Measurements from ENCODE around the gene CNP.

Gene CNP

GRCh38 chr17:41942626-41943373 is 23.8 kb upstream of the CNP start:
- no peak for DNase-seq (ENCODE audit: low spot score)

- no peak for DNase-seq (ENCODE audit: low spot score)
Measured at GRCh38 chr17:41943492-41943891, 23.1 kb upstream of the CNP start.

GRCh38 chr17:41944943-41945342 is 21.7 kb upstream of the CNP start:
- DNase-seq (ENCODE audit: low spot score): no peak

DNA sequence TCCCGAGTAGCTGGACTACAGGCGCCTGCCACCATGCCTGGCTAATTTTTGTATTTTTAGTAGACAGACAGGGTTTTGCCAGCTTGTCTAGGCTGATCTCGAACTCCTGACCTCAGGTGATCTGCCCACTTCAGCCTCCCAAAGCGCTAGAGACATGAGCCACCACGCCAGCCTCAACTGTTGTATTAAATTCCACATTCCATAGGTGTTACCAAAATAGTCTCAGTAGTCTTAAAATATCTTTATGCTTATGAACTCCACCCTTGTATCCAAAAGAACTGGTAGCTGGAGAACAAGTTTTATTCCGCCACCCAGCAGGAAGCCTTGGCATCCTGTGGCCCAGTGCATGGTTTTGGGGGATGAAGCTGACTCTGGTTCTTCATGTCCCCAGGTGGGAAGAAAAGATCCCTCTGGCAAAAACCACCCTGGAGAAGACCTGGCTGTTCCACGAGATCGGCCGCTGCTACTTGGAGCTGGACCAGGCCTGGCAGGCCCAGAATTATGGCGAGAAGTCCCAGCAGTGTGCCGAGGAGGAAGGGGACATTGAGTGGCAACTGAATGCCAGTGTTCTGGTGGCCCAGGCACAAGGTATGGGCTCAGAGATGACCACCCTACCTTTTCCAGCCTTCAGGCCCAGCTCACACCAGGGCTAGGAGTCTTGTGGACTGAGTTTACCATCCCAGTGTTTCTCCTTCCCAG is 17.7 kb upstream of the CNP start:
- DNase-seq (ENCODE audit: low spot score): no peak

DNA sequence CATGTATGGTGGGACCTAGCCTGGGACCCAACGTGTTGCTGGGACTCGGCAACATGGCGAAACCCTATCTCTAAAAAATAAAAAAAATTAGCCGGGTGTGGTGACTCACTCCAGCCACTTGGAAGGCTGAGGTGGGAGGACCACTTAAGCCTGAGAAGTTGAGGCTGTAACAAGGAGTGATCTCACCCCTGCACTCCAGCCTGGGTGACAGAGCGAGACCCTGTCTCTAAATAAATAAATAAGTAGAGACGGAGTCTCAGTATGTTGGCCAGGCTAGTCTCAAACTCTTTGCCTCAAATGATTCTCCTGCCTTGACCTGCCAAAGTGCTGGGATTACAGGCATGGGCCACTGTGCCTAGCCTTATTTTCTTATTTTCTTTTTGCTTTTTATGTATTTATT is 10.1 kb upstream of the CNP start:
- no peak for DNase-seq (ENCODE audit: low spot score)

DNA sequence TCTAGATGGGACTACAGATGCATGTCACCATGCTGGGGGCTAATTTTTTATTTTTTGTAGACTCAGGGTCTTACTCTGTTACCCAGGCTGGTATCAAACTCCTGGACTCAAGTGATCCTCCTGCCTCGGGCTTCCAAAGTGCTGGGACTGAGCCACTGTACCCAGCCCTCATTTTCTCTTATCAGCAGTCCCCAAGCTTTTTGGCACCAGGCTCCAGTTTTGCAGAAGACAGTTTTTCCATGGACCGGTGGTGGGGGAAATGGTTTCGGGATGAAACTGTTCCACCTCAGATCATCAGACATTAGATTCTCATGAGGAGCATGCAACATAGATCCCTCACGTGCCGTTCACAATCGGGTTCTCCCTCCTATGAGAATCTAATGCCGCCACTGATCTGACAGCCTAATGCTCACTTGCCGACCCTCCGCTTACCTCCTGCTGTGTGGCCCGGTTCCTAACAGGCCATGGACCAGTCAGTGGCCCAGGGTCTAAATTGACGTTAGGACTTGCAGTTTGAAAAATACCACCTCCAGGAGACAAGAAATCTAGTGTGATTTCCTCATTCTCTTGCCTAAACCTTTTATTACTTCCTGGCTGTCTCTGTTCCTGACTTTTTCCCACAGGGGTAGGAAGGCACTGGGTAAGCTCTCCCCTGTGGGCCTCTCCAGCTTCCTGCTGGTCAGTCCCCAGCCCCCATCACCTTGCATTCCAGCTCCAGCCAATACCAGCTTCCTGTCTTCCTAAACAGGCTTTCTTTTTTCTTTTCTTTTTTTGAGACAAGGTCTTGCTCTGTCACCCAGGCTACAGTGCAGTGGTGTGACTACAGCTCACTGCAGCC is 9.3 kb upstream of the CNP start:
- peak; percentile 79 for DNase-seq (ENCODE audit: low spot score)

- no peak for DNase-seq (ENCODE audit: low spot score)
Measured at GRCh38 chr17:41957869-41958439, 8.6 kb upstream of the CNP start.

GRCh38 chr17:41959030-41959335 is 7.6 kb upstream of the CNP start:
- DNase-seq (ENCODE audit: low spot score): peak; percentile 70

GRCh38 chr17:41959336-41960095 is 7.1 kb upstream of the CNP start:
- DNase-seq (ENCODE audit: low spot score): peak; percentile 70

- no peak for DNase-seq (ENCODE audit: low spot score)
Measured at GRCh38 chr17:41962111-41962510, 4.5 kb upstream of the CNP start.

GRCh38 chr17:41962768-41963434 is 3.7 kb upstream of the CNP start:
- peak; percentile 57 for DNase-seq (ENCODE audit: low spot score)

GRCh38 chr17:41965694-41966462 is 717 bp upstream of the CNP start:
- DNase-seq (ENCODE audit: low spot score): peak; percentile 91

DNA sequence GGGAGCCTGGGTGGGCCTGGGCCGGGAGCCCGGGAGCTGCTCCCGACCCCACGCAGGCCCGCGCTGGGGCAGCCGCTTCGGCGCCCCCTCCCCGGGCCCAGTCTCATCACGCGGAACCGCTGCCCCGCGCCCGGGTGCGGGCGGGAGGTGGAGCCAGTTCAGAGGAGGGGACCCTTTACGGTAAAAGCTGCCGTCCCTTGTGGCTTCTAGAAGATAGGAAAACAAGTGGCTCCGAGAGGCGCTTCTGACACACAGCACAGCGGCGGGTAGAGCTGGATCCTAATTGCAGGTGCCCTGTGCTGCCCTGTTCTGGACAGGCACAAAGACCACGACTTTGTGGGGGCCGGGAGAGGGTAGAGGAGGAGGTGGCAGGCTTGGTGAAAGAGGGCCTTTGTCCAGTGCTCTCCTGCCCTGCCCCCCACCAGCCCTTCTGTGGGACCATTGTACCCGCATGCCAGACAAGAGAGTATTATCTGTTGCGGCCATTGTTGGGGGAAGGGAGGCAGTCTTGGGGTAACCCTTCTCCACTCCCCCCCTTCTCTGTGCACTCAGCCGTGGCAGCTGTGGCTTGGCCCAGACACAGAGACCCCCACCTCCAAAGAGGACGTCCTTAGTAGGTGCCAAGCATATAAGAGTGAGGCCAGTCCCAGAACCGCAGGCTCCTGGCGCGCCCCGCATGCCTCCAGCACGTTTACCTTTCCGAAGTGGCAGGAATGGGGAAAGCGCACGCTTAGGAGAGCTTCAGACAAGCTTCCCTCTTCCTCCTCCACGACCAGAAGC is 736 bp downstream of the CNP start:
- DNase-seq (ENCODE audit: low spot score): peak; percentile 34

DNA sequence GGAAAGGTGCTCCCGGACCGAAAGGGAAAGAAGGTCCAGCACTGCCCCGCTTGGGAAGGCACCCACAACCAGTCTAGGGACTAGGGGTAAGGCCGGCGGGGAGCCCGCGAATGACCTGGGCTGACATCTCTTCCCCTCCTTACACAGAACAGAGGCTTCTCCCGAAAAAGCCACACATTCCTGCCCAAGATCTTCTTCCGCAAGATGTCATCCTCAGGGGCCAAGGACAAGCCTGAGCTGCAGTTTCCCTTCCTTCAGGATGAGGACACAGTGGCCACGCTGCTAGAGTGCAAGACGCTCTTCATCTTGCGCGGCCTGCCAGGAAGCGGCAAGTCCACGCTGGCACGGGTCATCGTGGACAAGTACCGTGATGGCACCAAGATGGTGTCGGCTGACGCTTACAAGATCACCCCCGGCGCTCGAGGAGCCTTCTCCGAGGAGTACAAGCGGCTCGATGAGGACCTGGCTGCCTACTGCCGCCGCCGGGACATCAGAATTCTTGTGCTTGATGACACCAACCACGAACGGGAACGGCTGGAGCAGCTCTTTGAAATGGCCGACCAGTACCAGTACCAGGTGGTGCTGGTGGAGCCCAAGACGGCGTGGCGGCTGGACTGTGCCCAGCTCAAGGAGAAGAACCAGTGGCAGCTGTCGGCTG is 1.5 kb downstream of the CNP start:
- no peak for DNase-seq (ENCODE audit: low spot score)

- DNase-seq (ENCODE audit: low spot score): no peak
Measured at GRCh38 chr17:41968676-41969075, 2.1 kb downstream of the CNP start.

DNA sequence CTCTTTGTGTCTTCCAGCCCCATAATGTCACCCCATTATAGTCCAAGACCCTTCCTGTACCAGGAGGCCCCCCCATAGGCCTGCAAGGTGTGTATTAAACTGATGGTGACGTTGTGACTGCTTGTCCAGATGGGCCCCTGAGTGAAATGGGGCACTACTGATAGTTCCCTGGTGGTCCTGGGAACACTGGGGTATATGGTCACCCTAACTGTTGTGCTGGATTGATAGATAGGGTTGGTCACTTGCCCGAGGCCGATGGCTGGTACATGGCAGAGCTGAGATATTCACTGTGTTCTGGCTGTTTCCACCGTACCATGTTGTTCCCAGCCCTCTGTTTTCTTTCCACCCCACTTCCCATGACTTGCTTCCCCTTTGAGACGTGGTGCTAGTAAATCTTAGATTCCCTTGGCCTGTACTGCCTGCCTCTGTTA is 4.3 kb downstream of the CNP start:
- DNase-seq (ENCODE audit: low spot score): no peak

DNA sequence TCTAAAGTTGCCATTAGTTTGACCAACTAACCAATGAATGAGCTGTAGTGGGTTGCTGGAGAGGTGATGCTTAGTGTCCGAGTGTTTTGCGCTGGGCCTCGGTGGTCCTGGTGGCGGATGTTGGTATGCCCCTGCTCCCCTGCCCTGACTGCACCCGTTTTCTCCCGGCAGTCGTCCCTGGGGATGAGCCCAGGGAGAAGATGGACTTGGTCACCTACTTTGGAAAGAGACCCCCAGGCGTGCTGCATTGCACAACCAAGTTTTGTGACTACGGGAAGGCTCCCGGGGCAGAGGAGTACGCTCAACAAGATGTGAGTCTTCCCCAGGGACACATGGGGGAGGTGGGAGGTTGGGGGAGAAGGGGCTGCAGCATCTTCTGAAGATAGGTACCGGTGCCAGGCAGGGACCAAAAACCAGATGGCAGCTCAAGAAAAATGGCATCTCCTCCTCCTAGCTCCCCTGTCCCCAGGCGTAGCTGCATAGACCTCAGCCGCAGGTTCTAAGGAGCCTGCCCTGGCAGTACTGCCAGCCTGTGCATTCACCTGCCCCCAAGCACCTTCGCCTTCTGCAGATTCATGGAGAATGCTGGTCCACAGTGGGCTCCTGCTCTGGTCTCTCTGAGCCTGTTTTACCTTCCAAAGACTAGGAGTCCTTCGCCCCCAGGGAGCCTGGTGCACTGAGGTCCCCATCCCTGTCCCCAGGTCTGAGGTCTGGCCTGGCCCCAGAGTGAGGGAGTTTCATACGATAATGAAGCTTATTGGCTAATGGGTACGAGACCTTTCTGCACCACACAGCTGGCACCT is 5.3 kb downstream of the CNP start:
- DNase-seq (ENCODE audit: low spot score): no peak
